SH-SY5Y (cell line): ENCODE measurements around the gene FGF18.

ENCODE experiments used
- GATA2 ChIP-seq: IDR thresholded peaks from 2 replicates; pipeline ENCODE4 v1.6.1; 2011; ENCODE audit warnings: mild to moderate bottlenecking, low read depth, low read length
- GATA3 ChIP-seq: IDR thresholded peaks from 2 replicates; pipeline ENCODE4 v1.6.1; 2011; ENCODE audit warnings: low read depth, mild to moderate bottlenecking, low read length, moderate library complexity

- no peak for TF ChIP-seq GATA3
- TF ChIP-seq GATA2, result no peak
Observed at GRCh38 chr5:171496456-171496855, 77.0 kb downstream of the FGF18 start.
